ENCODE measurements around the gene SKI. TPM values are rescaled to one million over a fixed set of nuclear protein-coding genes. Genes with fewer than 3 reads are reported as not detected.

SKI gene
- total and polyA plus RNA-seq, 4 donors: 17.1 to 90.7 (median 40.7) TPM

DNA sequence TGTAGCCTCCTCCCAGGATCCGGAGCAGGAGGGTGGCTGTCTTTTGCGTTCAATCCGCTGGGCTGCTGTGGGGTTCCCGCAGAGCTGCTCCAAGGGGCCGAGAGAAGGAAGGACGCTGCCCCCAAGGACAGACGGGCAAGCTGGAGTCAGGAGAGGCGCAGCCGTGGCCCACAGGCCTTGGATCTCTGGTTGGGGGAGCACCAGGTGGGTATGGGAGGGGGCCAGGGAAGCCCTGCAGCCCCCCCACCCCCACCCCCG is 15.9 kb upstream of the SKI start:
- no peak for ATAC-seq (ENCODE audit: insufficient read depth, low FRiP score)
- no peak for DNase-seq

DNA sequence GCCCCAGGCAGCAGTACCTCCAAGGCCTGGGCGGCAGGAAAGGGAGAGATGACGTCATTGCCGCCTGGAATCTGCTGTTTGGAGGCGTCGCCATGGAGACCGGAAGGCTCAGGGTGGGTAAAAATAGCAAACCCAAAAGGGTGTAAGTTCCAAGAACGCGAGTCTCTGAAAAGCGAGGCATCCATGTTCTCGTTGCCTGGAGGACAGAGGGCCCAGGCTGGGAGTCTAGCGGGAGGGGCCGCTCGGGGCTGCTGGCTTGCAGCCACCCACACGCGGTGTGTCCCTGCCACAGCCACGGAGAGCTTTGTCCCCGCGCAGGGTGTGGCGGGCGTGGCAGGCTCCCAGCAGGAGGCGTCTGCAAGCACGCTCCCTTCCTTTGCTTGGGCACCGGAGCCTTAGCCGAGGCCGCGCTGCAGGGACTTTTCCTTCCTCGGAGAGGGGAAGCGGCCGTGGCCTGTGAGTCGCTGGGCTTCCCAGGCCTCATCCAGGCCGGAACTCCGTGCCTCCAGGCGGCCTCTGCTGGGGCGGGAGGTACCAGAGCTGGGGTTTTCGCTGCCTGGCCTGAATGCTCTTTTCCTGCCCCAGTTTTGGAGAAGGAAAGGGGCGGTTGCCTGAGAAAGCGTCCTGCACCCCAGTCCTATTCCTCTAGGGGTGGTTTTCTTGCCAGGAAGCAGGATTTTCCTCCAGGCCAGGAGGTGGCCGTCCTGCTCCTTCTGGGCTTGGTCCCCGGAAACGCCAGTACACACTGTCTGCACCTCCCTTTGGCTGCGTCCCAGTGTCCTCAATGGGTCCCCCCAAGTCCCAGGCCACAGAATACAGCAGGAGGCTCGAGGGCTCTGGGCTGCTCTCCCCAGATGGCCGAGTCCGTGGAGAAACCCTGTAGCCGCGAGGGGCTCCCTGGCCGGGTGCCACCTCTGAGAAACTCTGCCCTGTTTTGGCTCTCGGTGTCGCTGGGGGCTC is 15.3 kb upstream of the SKI start:
- peak; percentile 17 for TF ChIP-seq CTCF (IDR thresholded peaks at IDR 0.05; ENCODE audit: control extremely low read depth, extremely low read depth)
- Histone ChIP-seq H3K9ac (ENCODE audit: insufficient read depth in 1 of 2, low read length in 2 of 2) (peak overlapping the region; percentile 84 to 88), H3K36me3 (ENCODE audit: control insufficient read depth in 4 of 4, insufficient read depth in 4 of 4, low read length in 4 of 4) (no peaks in the 10 kb centered on the region), H3K9me3 (ENCODE audit: control insufficient read depth in 4 of 4, insufficient read depth in 3 of 4, low read length in 3 of 4) (no peaks in the 10 kb centered on the region), H3K4me1 (ENCODE audit: control insufficient read depth in 5 of 5, insufficient read depth in 5 of 5, low read length in 5 of 5) (peaks cover 16 to 55% (median 29%) of the 10 kb centered on the region in 5 donors), H3K27ac (ENCODE audit: low read depth in 1 of 2, low read length in 1 of 2) (peak overlapping the region; percentile 94 to 99), H3K27me3 (ENCODE audit: control insufficient read depth in 3 of 3, insufficient read depth in 3 of 3, low read length in 2 of 3) (no peaks in the 10 kb centered on the region), H3K4me3 (no peak overlapping the region)
- ATAC-seq (ENCODE audit: insufficient read depth, low FRiP score) (peak; percentile 48), DNase-seq (peak; percentile 96 to 98 (median 98))
- 6 to 10% methylated on average over 45 to 49 of the region's 49 CpGs for WGBS, 2 donors

More for the DNA sequence above, 15.9 kb upstream of the SKI start:
- TF ChIP-seq CTCF (IDR thresholded peaks at IDR 0.05; ENCODE audit: control extremely low read depth, extremely low read depth): no peak
- Histone ChIP-seq H3K9me3 (ENCODE audit: control insufficient read depth in 4 of 4, insufficient read depth in 3 of 4, low read length in 3 of 4) (no peaks in the 10 kb centered on the region), H3K36me3 (ENCODE audit: control insufficient read depth in 4 of 4, insufficient read depth in 4 of 4, low read length in 4 of 4) (no peaks in the 10 kb centered on the region), H3K27me3 (ENCODE audit: control insufficient read depth in 3 of 3, insufficient read depth in 3 of 3, low read length in 2 of 3) (no peaks in the 10 kb centered on the region), H3K4me1 (ENCODE audit: control insufficient read depth in 5 of 5, insufficient read depth in 5 of 5, low read length in 5 of 5) (peaks cover 16 to 61% (median 29%) of the 10 kb centered on the region in 5 donors), H3K9ac (ENCODE audit: insufficient read depth in 1 of 2, low read length in 2 of 2) (peak overlapping the region; percentile 46 to 54), H3K4me3 (no peak overlapping the region), H3K27ac (ENCODE audit: low read depth in 1 of 2, low read length in 1 of 2) (peak overlapping the region; percentile 94 to 99)
- 38 to 52% methylated on average over 10 of the region's 10 CpGs for WGBS, 2 donors

DNA sequence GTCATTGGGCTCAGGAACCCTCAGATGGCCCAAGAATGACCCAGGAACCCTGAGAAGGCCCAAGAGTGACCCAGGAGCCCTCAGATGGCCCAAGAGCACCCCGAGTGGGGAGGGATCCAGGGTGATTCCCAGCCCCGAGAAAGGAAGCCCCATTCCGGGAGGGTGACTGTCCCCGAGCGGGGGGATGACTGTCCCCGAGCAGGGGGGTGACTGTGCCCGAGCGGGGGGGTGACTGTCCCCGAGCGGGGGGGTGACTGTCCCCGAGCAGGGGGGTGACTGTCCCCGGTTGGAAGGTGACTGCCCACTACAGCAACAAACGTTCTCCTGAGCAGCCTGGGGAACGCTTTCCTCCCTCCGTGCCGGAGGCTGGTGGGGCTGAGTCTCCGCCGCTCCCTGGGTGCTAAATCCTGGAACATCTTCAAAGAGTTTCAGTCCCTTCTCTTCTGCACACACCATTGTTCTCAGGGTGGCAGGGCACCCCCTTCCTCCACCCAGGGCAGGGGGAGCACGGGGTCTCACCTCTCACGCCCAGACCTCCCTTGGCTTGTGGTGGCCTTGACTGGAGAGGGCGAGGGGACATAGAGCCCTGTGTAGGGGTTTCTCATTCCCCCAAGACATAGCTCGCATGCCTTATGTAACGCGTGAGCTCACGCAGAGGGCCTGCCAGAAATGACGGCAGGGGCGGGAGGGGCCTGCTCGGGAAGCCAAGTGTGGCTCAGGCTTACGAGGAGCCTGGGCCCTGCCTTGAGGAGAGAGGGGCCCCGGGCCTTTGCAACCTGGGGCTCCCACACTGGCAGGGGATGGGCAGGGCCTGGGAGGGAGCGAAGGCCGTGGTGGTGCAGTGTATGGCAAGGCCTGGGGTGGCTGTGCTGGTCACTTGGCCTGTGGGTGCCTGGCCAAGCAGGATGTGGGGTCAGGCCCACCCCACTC is 14.3 kb upstream of the SKI start:
- no peaks in the 10 kb centered on the region for H3K27me3 ChIP-seq (ENCODE audit: control insufficient read depth in 3 of 3, insufficient read depth in 3 of 3, low read length in 2 of 3)
- peaks cover 16 to 45% (median 27%) of the 10 kb centered on the region in 5 donors for H3K4me1 ChIP-seq (ENCODE audit: control insufficient read depth in 5 of 5, insufficient read depth in 5 of 5, low read length in 5 of 5)
- H3K9me3 ChIP-seq (ENCODE audit: control insufficient read depth in 4 of 4, insufficient read depth in 3 of 4, low read length in 3 of 4): no peaks in the 10 kb centered on the region
- peak overlapping the region; percentile 84 to 88 for H3K9ac ChIP-seq (ENCODE audit: insufficient read depth in 1 of 2, low read length in 2 of 2)
- no peak for TF ChIP-seq CTCF (IDR thresholded peaks at IDR 0.05; ENCODE audit: control extremely low read depth, extremely low read depth)
- DNase-seq (peak; percentile 92 to 94 (median 94)), ATAC-seq (ENCODE audit: insufficient read depth, low FRiP score) (no peak)
- no peaks in the 10 kb centered on the region for H3K36me3 ChIP-seq (ENCODE audit: control insufficient read depth in 4 of 4, insufficient read depth in 4 of 4, low read length in 4 of 4)
- peak overlapping the region; percentile 94 to 99 for H3K27ac ChIP-seq (ENCODE audit: low read depth in 1 of 2, low read length in 1 of 2)
- no peak overlapping the region for H3K4me3 ChIP-seq
- 34 to 71% methylated on average over 32 of the region's 32 CpGs for WGBS, 2 donors
